ENCODE data around the gene PIGB. TPM values are rescaled to one million over a fixed set of nuclear protein-coding genes. Genes with fewer than 3 reads are reported as not detected.

Gene PIGB
- total RNA-seq, 1 experiment from 2014 or later, result 15.1 TPM

DNA sequence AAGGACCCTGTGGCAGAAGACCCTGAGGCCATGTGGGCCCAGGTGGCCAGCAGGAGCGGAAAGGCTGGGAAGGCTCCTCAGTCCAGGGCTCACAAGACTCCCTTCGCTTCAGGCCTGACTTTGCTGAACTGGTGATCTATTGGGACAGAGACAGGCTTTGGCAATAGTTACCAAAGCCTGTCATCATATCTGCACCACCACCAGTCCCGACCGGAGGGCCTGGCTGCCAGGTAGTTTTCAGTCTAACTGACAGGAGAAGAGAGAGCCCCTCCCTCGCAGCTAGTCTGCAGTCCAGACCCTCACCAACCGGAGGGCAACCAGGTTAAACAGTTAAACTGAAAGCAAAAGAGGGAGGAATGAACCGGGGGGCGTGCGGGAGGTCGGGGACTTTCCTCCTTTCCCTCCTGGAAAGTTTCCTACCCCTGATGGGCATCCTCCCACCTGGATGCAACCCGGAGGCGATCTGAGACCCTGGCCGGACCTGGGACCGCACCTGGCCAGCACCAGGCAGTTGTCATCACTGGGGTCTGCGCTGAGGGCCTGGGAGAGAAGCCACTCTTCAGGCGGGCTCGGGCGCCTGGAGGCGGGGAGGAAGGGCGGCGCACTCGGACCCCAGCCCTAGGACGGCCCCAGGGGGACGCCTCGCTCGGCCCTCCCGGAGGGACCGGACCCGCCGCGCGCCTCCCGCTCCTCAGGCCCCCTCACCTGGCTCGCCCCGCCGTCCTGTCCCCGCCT lies 29.8 kb upstream of the PIGB start (continued):
- TF ChIP-seq YY1 (IDR thresholded peaks at IDR 0.05; ENCODE audit: extremely low read depth, insufficient replicate concordance, low read depth, low read length), result no peak
- TF ChIP-seq RAD21 (IDR thresholded peaks at IDR 0.05; ENCODE audit: low read depth), result no peak
- TF ChIP-seq, protein P1, sequence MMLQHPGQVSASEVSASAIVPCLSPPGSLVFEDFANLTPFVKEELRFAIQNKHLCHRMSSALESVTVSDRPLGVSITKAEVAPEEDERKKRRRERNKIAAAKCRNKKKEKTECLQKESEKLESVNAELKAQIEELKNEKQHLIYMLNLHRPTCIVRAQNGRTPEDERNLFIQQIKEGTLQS (IDR thresholded peaks at IDR 0.05), result no peak

DNA sequence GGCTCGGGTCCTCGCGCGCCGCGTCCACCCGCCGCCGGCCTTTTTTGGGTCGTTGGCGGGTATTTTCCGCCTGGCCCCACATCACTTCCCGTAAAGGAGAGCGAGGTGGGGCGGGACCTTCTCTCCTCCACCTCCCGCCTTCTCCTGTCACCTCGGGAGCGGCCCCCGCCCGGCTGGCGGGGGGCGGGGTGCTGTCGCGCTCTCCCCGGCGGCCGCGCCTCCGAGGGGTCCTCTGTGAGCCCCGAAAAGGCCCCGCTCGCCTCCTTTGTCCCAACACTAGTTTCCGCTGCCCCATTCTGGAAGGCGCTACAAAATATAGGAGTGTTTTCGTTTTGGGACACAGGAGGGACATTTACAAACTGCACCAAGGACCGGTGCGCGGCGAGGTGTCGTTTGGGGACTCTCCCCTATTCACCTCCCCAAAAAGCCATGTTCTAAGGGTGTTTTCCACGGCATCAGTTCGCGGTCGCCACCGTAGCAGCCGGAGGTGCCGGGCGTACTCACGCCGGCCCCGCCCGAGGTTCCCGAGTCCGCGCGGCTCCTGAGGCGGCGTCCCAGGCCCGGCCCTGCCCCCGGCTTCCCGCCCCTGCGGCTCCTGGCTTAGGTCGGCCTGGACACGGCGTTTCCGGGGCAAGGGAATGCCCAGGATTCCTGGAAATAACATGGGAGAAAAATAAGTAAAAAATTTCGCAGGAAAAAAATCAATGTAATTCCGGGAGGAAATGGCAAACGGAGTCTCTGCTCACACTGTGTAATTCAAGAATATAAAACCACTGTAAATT lies 29.1 kb upstream of the PIGB start, which contains the start of gene RAB27A:
Gene RAB27A, minus strand, starts transcription at position 68 of the 782 bp plus-strand sequence. CDS start 54,879 bp downstream, outside the sequence.
- peaks cover 3 to 14% of the 10 kb centered on the region in 2 experiments; a peak in 3 of 4 replicates for H3K4me1 ChIP-seq (ENCODE audit: control insufficient read depth in 1 of 2, insufficient read depth in 2 of 2, low read length in 2 of 2)
- CTCF ChIA-PET, result no interaction called here

More for the DNA sequence above, 29.1 kb upstream of the PIGB start, which contains the start of gene RAB27A:
- RAD21 ChIA-PET (ENCODE audit: low non-redundant PET in 1 of 2, low total read pairs in 2 of 2, uncharacterized antibody in 2 of 2, unreplicated experiment in 2 of 2), result interaction anchor here (1.1 to 1.2 kb wide), 2 partner anchors 73 kb away, joined by 4 to 9 read pairs; no protein-coding TSS in a partner anchor
- H3K4me3 ChIP-seq (replicated peaks in 1 of 2; ENCODE audit: low read depth in 1 of 2, low read length in 2 of 2), result peak within 1 kb of the TSS; percentile 64 to 83
- H2AFZ ChIP-seq (ENCODE audit: low read depth, low read length, poor library complexity, severe bottlenecking), result peak within 1 kb of the TSS; percentile 95
- no peaks in the 10 kb centered on the region for H4K20me1 ChIP-seq (ENCODE audit: insufficient read depth)
- no peaks in the 10 kb centered on the region for H3K27me3 ChIP-seq (ENCODE audit: insufficient read depth, low read length)
- peak; percentile 28 for DNase-seq (ENCODE audit: low read depth, low spot score)
- POLR2A ChIA-PET, result no interaction called here
- intact Hi-C loops (cut with micrococcal nuclease), result loop anchor here (1.0 kb wide), 1 partner anchor 73 kb away; no protein-coding TSS in a partner anchor
- peak; percentile 89 for ATAC-seq
- H3K9ac ChIP-seq (ENCODE audit: low read length), result peak within 1 kb of the TSS; percentile 67
- H3K79me2 ChIP-seq (ENCODE audit: insufficient read depth, low read length), result no peaks in the 10 kb centered on the region
- TF ChIP-seq, protein P2, sequence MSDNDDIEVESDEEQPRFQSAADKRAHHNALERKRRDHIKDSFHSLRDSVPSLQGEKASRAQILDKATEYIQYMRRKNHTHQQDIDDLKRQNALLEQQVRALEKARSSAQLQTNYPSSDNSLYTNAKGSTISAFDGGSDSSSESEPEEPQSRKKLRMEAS (IDR thresholded peaks at IDR 0.05), result 0 out of 2 replicates have a peak, but pooled peaks have one; percentile 15
- TF ChIP-seq, protein P1 (IDR thresholded peaks at IDR 0.05), result no peak
- TF ChIP-seq, protein P3, sequence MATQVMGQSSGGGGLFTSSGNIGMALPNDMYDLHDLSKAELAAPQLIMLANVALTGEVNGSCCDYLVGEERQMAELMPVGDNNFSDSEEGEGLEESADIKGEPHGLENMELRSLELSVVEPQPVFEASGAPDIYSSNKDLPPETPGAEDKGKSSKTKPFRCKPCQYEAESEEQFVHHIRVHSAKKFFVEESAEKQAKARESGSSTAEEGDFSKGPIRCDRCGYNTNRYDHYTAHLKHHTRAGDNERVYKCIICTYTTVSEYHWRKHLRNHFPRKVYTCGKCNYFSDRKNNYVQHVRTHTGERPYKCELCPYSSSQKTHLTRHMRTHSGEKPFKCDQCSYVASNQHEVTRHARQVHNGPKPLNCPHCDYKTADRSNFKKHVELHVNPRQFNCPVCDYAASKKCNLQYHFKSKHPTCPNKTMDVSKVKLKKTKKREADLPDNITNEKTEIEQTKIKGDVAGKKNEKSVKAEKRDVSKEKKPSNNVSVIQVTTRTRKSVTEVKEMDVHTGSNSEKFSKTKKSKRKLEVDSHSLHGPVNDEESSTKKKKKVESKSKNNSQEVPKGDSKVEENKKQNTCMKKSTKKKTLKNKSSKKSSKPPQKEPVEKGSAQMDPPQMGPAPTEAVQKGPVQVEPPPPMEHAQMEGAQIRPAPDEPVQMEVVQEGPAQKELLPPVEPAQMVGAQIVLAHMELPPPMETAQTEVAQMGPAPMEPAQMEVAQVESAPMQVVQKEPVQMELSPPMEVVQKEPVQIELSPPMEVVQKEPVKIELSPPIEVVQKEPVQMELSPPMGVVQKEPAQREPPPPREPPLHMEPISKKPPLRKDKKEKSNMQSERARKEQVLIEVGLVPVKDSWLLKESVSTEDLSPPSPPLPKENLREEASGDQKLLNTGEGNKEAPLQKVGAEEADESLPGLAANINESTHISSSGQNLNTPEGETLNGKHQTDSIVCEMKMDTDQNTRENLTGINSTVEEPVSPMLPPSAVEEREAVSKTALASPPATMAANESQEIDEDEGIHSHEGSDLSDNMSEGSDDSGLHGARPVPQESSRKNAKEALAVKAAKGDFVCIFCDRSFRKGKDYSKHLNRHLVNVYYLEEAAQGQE (IDR thresholded peaks at IDR 0.05; ENCODE audit: low read depth), result no peak
- no peak for TF ChIP-seq ELF1 (IDR thresholded peaks at IDR 0.05; ENCODE audit: borderline replicate concordance, low read depth)
- no peak; the same call in 1 of the 2 replicates for TF ChIP-seq ZFX (IDR thresholded peaks at IDR 0.05)
- TF ChIP-seq SRF (IDR thresholded peaks at IDR 0.05; ENCODE audit: low read depth), result no peak
- no peak for TF ChIP-seq POLR2A (IDR thresholded peaks at IDR 0.05; ENCODE audit: borderline replicate concordance, extremely low read depth, insufficient read depth, insufficient read length)
- TF ChIP-seq CBX3 (IDR thresholded peaks at IDR 0.05; ENCODE audit: low read depth), result no peak
- TF ChIP-seq SIN3A (IDR thresholded peaks at IDR 0.05; ENCODE audit: low read depth), result 0 out of 2 replicates have a peak, but pooled peaks have one; percentile 44
- TF ChIP-seq CEBPB (IDR thresholded peaks at IDR 0.05; ENCODE audit: low read depth), result no peak
- no peaks in the 10 kb centered on the region for H3K9me2 ChIP-seq (ENCODE audit: insufficient read depth)
- H3K36me3 ChIP-seq (ENCODE audit: control insufficient read depth in 1 of 2, insufficient read depth in 2 of 2, low read length in 2 of 2), result no peaks in the 10 kb centered on the region
- peak within 1 kb of the TSS; percentile 58 for H3K27ac ChIP-seq (ENCODE audit: low read depth, low read length)
- no TSS peak for BruUV-seq (replicated peaks)
- no peaks in the 10 kb centered on the region for H3K9me3 ChIP-seq (ENCODE audit: control insufficient read depth in 1 of 2, insufficient read depth in 1 of 2, low read depth in 1 of 2, low read length in 2 of 2)
- H3K4me2 ChIP-seq (ENCODE audit: low read length), result peak within 1 kb of the TSS; percentile 99

Measured in HCT116 (cell line).